Trophoblast cell (in vitro differentiated cells and primary cell): ENCODE data around the gene BMX.

Experiments
- DNase-seq, 2 donors: peaks; one replicate each; pipeline ENCODE4 v3.0.0-alpha.2; 2016
- H2AFZ ChIP-seq: 2 replicates; pipeline ENCODE4 v1.6.1; 2013; ENCODE audit warnings: low read length, moderate library complexity, mild to moderate bottlenecking; ENCODE audit not compliant: insufficient read depth, poor library complexity
- H2AK5ac ChIP-seq: 2 replicates; pipeline ENCODE4 v1.6.1; 2013; ENCODE audit warnings: mild to moderate bottlenecking, low read length
- H2BK120ac ChIP-seq: 2 replicates; pipeline ENCODE4 v1.6.1; 2013; ENCODE audit warnings: low read length, mild to moderate bottlenecking, moderate library complexity; ENCODE audit not compliant: insufficient read depth, poor library complexity
- H2BK12ac ChIP-seq: 2 replicates; pipeline ENCODE4 v1.6.1; 2013; ENCODE audit warnings: mild to moderate bottlenecking, low read length, moderate library complexity
- H2BK5ac ChIP-seq: 2 replicates; pipeline ENCODE4 v1.6.1; 2013; ENCODE audit warnings: low read length, low read depth, moderate library complexity, mild to moderate bottlenecking; ENCODE audit not compliant: poor library complexity
- H3K14ac ChIP-seq: 2 replicates; pipeline ENCODE4 v1.6.1; 2013; ENCODE audit warnings: mild to moderate bottlenecking, low read length
- H3K18ac ChIP-seq: 2 replicates; pipeline ENCODE4 v1.6.1; 2013; ENCODE audit warnings: mild to moderate bottlenecking, low read length
- H3K23ac ChIP-seq: 2 replicates; pipeline ENCODE4 v1.6.1; 2013; ENCODE audit warnings: low read length
- H3K27ac ChIP-seq: 2 replicates; pipeline ENCODE4 v1.5.1; 2013; ENCODE audit warnings: low read depth, mild to moderate bottlenecking, inconsistent platforms, low read length, moderate library complexity
- H3K27me3 ChIP-seq: 2 replicates; pipeline ENCODE4 v1.6.1; 2013; ENCODE audit warnings: inconsistent platforms, mild to moderate bottlenecking, low read length, moderate library complexity; ENCODE audit not compliant: insufficient read depth
- H3K36me3 ChIP-seq, 2 experiments: 1 replicate in 1 of 2; 2 replicates in 1 of 2; pipeline ENCODE4 v1.6.1; 2013; ENCODE audit warnings: low read length in 2 of 2, mild to moderate bottlenecking in 2 of 2, moderate library complexity in 1 of 2; ENCODE audit not compliant: insufficient read depth in 2 of 2, control insufficient read depth in 1 of 2
- H3K4ac ChIP-seq: 2 replicates; pipeline ENCODE4 v1.6.1; 2013; ENCODE audit warnings: low read depth, mild to moderate bottlenecking, low read length, moderate library complexity
- H3K4me1 ChIP-seq, 2 experiments: 1 replicate in 1 of 2; 2 replicates in 1 of 2; pipeline ENCODE4 v1.6.1; 2013; ENCODE audit warnings: low read length in 2 of 2, mild to moderate bottlenecking in 2 of 2, moderate library complexity in 1 of 2; ENCODE audit not compliant: insufficient read depth in 2 of 2, control insufficient read depth in 1 of 2
- H3K4me2 ChIP-seq: 2 replicates; pipeline ENCODE4 v1.6.1; 2013; ENCODE audit warnings: inconsistent platforms, mild to moderate bottlenecking, low read length, moderate library complexity
- H3K4me3 ChIP-seq: 2 replicates; pipeline ENCODE4 v1.5.1; 2013; ENCODE audit warnings: mild to moderate bottlenecking, low read depth, low read length, inconsistent platforms
- H3K79me1 ChIP-seq: one replicate; pipeline ENCODE4 v1.6.1; 2013; ENCODE audit warnings: low read length
- H3K79me2 ChIP-seq: 2 replicates; pipeline ENCODE4 v1.6.1; 2013; ENCODE audit warnings: low read length, mild to moderate bottlenecking; ENCODE audit not compliant: control insufficient read depth, insufficient read depth, poor library complexity
- H3K9ac ChIP-seq: 2 replicates; pipeline ENCODE4 v1.6.1; 2013; ENCODE audit warnings: mild to moderate bottlenecking, low read length
- H3K9me3 ChIP-seq: 2 replicates; pipeline ENCODE4 v1.6.1; 2013; ENCODE audit warnings: low read depth, mild to moderate bottlenecking, control low read depth, inconsistent platforms, low read length; ENCODE audit not compliant: insufficient read depth
- H4K12ac ChIP-seq: 2 replicates; pipeline ENCODE4 v1.6.1; 2013; ENCODE audit warnings: low read depth, mild to moderate bottlenecking, low read length, moderate library complexity
- H4K8ac ChIP-seq: 2 replicates; pipeline ENCODE4 v1.6.1; 2013; ENCODE audit warnings: low read depth, mild to moderate bottlenecking, low read length, moderate library complexity
- H4K91ac ChIP-seq: one replicate; pipeline ENCODE4 v1.6.1; 2013; ENCODE audit warnings: low read depth, mild to moderate bottlenecking, low read length, moderate library complexity
- WGBS: extraction: QIAGEN DNeasy Blood & Tissue Kit; methylation state at CpG from one replicate; pipeline ENCODE4 v1.1.7; 2013; ENCODE audit warnings: missing lambda C conversion rate; ENCODE audit not compliant: insufficient read length, insufficient coverage; ENCODE audit errors: extremely low coverage; 5-methylcytosine and 5-hydroxymethylcytosine counted together

The BMX gene

DNA sequence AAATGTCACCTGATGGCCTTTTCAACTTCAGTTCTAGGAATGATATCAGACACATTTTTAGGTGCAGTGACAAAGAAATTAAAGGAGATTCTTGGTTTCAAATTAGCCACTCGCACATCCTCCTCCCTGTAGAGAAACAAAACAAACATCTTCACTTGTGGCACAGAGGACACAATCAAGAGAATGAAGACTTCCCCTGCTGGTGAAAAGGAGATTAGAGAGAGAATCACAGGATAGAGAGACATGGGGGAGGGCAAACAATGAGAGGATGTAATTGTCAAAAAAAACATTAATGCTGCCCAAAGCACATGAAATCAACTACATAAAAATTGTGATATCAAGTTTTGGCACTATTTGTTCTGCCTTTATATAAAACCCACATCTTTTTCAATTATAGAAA is 65.6 kb downstream of the BMX start:
- H2AK5ac ChIP-seq, result no peak overlapping the region
- no peak overlapping the region for H3K4me2 ChIP-seq
- no peak overlapping the region for H3K9ac ChIP-seq
- H3K79me1 ChIP-seq, result no peaks in the 10 kb centered on the region
- no peak overlapping the region for H3K14ac ChIP-seq
- no peak overlapping the region for H3K4ac ChIP-seq
- H4K12ac ChIP-seq, result no peak overlapping the region
- H3K4me1 ChIP-seq, result peaks cover 0 to 2% of the 10 kb centered on the region in 2 experiments
- no peaks in the 10 kb centered on the region for H3K36me3 ChIP-seq
- no peak overlapping the region for H2AFZ ChIP-seq
- H3K9me3 ChIP-seq, result no peaks in the 10 kb centered on the region
- WGBS, result no CpG with 5 or more reads among the region's 1 CpG
- no peak overlapping the region for H4K8ac ChIP-seq
- H3K18ac ChIP-seq, result no peak overlapping the region
- H2BK12ac ChIP-seq, result no peak overlapping the region
- H3K27ac ChIP-seq, result no peak overlapping the region
- H2BK5ac ChIP-seq, result no peak overlapping the region
- DNase-seq, result no peak
- H2BK120ac ChIP-seq, result no peak overlapping the region
- H3K23ac ChIP-seq, result no peak overlapping the region
- H3K27me3 ChIP-seq, result no peaks in the 10 kb centered on the region
- no peak overlapping the region for H4K91ac ChIP-seq
- H3K4me3 ChIP-seq, result no peak overlapping the region
- no peaks in the 10 kb centered on the region for H3K79me2 ChIP-seq

- no CpG with 5 or more reads among the region's 1 CpG for WGBS
- no peak for DNase-seq
These were observed 66.7 kb downstream of the BMX start for GRCh38 chrX:15567267-15567666.

GRCh38 chrX:15567886-15568616 is 67.4 kb downstream of the BMX start:
- H2BK120ac ChIP-seq, result no peak overlapping the region

More at GRCh38 chrX:15567267-15567666, 66.7 kb downstream of the BMX start:
- Histone ChIP-seq H3K79me2 (no peaks in the 10 kb centered on the region), H3K9me3 (no peaks in the 10 kb centered on the region), H3K18ac (no peak overlapping the region), H3K9ac (no peak overlapping the region), H2BK120ac (no peak overlapping the region), H4K12ac (no peak overlapping the region), H4K8ac (no peak overlapping the region), H3K4me1 (peaks cover 0 to 2% of the 10 kb centered on the region in 2 experiments), H2BK12ac (no peak overlapping the region), H2AK5ac (no peak overlapping the region), H3K27ac (no peak overlapping the region), H3K23ac (no peak overlapping the region), H2BK5ac (no peak overlapping the region), H2AFZ (no peak overlapping the region), H3K27me3 (no peaks in the 10 kb centered on the region), H3K4me3 (no peak overlapping the region), H3K4me2 (no peak overlapping the region), H4K91ac (no peak overlapping the region), H3K14ac (no peak overlapping the region), H3K36me3 (no peaks in the 10 kb centered on the region), H3K79me1 (no peaks in the 10 kb centered on the region), H3K4ac (no peak overlapping the region)

GRCh38 chrX:15570145-15570544 is 69.5 kb downstream of the BMX start:
- WGBS, result no CpG with 5 or more reads among the region's 1 CpG
- H3K4me1 ChIP-seq, result no peaks in the 10 kb centered on the region
- no peaks in the 10 kb centered on the region for H3K79me1 ChIP-seq
- DNase-seq, result no peak
- H4K91ac ChIP-seq, result no peak overlapping the region
- H4K8ac ChIP-seq, result no peak overlapping the region
- H3K9me3 ChIP-seq, result no peaks in the 10 kb centered on the region
- no peaks in the 10 kb centered on the region for H3K36me3 ChIP-seq
- H2BK5ac ChIP-seq, result no peak overlapping the region
- no peak overlapping the region for H2BK120ac ChIP-seq
- no peaks in the 10 kb centered on the region for H3K79me2 ChIP-seq
- no peak overlapping the region for H2AK5ac ChIP-seq
- H3K4me3 ChIP-seq, result no peak overlapping the region
- no peak overlapping the region for H3K23ac ChIP-seq
- no peak overlapping the region for H3K4ac ChIP-seq
- H3K4me2 ChIP-seq, result no peak overlapping the region
- no peak overlapping the region for H2AFZ ChIP-seq
- H3K18ac ChIP-seq, result no peak overlapping the region
- no peak overlapping the region for H3K9ac ChIP-seq
- no peaks in the 10 kb centered on the region for H3K27me3 ChIP-seq
- H3K27ac ChIP-seq, result no peak overlapping the region
- H3K14ac ChIP-seq, result no peak overlapping the region
- H4K12ac ChIP-seq, result no peak overlapping the region
- no peak overlapping the region for H2BK12ac ChIP-seq

More at GRCh38 chrX:15567886-15568616, 67.4 kb downstream of the BMX start:
- H3K4me3 ChIP-seq, result no peak overlapping the region
- no peak overlapping the region for H2BK5ac ChIP-seq
- DNase-seq, result peak in 1 of 2 donors; percentile 5
- no peak overlapping the region for H2AK5ac ChIP-seq
- no peak overlapping the region for H2BK12ac ChIP-seq
- no peak overlapping the region for H3K4me2 ChIP-seq
- no peak overlapping the region for H3K18ac ChIP-seq
- H4K8ac ChIP-seq, result no peak overlapping the region
- H4K12ac ChIP-seq, result no peak overlapping the region
- H3K79me2 ChIP-seq, result no peaks in the 10 kb centered on the region
- H3K9ac ChIP-seq, result no peak overlapping the region
- H3K36me3 ChIP-seq, result no peaks in the 10 kb centered on the region
- H4K91ac ChIP-seq, result no peak overlapping the region
- no peaks in the 10 kb centered on the region for H3K9me3 ChIP-seq
- peaks cover 0 to 2% of the 10 kb centered on the region in 2 experiments for H3K4me1 ChIP-seq
- H3K79me1 ChIP-seq, result no peaks in the 10 kb centered on the region
- H2AFZ ChIP-seq, result no peak overlapping the region
- H3K4ac ChIP-seq, result no peak overlapping the region
- no peaks in the 10 kb centered on the region for H3K27me3 ChIP-seq
- no peak overlapping the region for H3K27ac ChIP-seq
- no peak overlapping the region for H3K14ac ChIP-seq
- H3K23ac ChIP-seq, result no peak overlapping the region
- WGBS, result no CpG with 5 or more reads among the region's 7 CpGs
